ENCODE data around the gene MSRB2. TPM values are rescaled to one million over a fixed set of nuclear protein-coding genes. Genes with fewer than 3 reads are reported as not detected.
"Not testable (repeated sequence)": the region's sequence is repeated elsewhere in the genome, so short reads cannot be mapped to it uniquely, and the experiment has no call there.

Gene MSRB2
- 10.1 and 10.3 TPM in 2 replicates for total RNA-seq (2014; rRNA removed; shearing (Covaris generic))
- 11.2 and 11.5 TPM in 2 replicates for polyA plus RNA-seq (2015; cell fraction: cytosol; rRNA removed)
- polyA plus RNA-seq (2015; cell fraction: nucleus; rRNA removed), result 2.8 and 4.5 TPM in 2 replicates

DNA sequence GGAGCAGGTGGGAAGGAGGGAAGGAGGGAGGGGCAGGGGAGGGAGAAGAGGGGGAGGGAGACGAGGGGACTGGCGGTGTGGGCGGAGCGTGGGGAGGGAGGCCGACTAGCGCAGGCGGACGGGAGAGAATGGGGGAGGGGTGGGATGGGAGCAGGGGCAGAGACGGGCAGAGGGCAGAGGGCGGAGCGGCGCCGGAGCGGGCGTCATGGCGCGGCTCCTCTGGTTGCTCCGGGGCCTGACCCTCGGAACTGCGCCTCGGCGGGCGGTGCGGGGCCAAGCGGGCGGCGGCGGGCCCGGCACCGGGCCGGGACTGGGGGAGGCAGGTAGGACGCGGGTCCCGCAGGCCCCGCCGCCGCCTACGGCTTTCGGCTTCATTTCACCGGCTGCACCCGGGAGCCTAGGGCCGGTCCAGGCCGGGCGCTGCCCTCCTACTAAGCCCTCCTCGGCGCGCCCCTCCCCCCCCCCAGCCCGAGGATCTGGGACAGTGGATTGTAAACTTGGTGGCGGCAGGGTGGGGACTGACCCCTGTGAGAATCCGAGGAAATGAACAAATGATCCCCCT lies at the start of gene MSRB2:
Gene MSRB2, plus strand, starts transcription at position 176 of the 562 bp plus-strand sequence. Its CDS starts 30 bp downstream, at position 206.
- peak; percentile 58 for DNase-seq (ENCODE audit: low read depth)

DNA sequence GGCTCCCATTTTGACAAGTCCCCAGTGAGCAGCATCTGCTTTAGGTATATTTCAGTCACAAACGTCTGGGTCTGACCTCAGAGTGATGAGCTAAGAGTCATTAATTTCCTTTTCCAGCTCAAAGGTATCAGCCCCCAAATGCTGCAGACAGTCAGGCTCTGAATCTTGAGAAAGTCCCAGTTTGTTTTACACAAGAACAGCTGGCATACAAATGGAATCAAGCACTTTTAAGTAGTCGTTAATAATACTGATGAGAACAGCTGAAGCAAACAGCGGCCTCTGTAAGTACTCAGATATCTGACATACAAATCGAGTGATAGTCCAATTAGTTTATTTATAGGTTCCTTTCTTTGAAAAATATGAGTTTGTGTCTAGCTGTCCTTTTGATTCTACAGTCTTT lies 49.4 kb upstream of the MSRB2 start:
- DNase-seq (ENCODE audit: low read depth), result no peak

DNA sequence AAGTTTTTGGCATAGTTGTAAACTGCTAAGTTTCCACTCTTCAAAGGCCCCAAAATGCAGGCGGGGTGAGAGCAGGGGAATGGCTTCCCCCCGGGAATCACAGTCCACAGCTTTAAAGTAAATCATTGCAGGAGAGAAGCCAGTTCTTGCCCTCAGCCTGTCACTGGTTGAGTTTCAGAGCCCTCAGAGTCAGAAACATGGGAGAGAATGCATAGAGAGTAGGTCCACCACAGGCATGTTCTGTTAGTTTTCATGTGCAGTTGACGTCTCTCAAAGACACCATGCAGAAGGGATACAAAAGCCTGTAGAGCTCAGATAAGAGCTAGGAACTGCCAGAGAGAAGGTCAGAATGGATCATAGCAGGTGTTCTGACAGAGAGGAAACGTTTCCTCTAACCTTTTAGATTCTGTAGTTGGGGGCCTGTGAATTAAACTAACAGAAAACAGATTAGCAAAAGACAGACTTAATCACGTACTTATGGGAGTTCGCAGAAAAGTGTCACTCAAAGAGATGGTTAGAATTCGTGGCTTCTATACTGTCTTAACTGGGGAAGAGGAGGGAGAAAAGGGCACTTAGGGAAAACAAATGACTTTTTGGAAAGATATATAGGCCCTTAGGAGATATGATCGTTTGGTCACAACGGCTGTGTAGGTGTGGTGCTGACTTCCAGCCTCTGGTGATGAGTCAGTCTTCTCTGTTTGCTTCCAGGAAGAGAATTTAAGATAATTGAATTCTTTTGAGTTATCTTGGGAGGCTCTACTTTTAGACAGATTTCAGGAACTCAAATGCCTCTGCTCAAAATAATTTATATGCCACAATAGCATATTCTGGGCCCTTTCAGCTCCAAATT lies 48.0 kb upstream of the MSRB2 start:
- DNase-seq (ENCODE audit: low read depth), result no peak

DNA sequence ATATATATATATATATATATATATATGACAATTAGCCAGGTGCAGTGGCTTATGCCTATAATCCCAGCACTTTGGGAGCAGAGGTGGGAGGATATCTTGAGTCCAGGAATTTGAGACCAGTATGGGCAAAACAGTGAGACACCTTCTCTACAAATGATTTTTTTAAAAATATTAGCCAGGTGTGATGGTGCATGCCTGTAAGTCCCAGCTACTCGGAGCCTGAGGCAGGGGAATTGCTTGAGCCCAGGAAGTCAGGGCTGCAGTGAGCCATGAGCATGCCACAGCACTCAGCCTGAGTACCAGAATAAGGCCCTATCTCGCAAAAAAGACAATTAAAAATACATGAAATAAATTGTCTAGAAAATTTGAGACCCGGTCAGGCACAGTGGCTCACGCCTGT lies 47.2 kb upstream of the MSRB2 start:
- DNase-seq (ENCODE audit: low read depth), result no peak

DNA sequence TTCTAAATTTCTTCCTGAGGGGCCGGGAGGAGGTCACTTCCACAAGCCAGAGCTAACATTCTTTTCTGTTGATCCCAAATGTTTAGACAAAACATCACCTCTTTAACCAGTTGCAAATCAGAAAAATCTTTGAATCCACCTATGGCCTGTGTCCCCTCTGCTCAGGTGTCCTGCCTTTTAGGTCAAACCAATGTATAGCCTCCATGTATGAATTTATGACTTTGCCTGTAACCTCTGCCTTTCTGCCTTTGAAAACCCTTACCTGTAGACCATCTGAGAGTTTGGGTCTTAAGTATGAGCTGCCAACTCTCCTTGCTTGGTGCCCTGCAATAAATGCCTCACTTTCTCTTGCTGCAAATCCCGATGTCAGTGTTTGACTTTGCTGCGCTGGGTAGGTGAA lies 44.1 kb upstream of the MSRB2 start:
- DNase-seq (ENCODE audit: low read depth), result no peak

DNA sequence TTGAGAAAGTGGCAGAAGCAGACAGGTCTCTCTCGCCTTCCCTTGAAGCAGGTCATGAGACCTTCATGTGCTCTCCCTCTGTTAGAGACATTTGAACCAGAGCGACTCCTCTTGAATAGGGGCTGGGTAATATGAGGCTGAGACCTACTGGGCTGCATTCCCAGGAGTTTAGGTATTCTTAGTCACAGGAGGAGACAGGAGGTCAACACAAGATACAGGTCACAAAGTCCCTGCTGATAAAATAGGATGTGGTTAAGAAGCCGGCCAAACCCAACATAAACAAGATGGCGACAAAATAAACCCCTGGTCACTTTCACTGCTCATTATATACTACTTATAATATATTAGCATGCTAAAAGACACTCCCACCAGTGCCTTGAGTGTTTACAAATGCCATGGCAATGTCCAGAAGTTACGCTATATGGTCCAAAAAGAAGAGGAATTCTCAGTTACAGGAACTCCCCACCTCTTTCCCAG lies 43.5 kb upstream of the MSRB2 start:
- DNase-seq (ENCODE audit: low read depth), result peak; percentile 7

DNA sequence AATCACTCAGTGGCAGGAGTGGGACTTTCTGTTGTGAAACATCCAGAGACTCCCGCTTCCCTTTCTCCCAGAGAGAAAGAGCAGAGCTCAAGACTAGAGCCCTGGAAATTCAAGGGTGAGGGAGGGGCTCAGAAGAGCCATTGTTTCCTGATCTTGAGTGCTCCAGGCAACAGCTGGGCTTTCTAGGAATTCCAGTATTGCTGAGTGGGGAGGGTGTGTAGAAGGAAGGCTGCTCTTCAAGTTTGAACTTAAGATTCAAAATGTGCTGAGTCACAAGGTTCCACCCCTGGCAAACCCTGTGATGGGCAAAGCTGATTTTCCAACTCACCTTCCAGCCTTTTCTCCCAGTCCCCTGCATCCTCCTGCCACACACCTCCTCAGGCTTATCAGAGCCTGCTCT lies 42.3 kb upstream of the MSRB2 start:
- peak; percentile 20 for DNase-seq (ENCODE audit: low read depth)

DNA sequence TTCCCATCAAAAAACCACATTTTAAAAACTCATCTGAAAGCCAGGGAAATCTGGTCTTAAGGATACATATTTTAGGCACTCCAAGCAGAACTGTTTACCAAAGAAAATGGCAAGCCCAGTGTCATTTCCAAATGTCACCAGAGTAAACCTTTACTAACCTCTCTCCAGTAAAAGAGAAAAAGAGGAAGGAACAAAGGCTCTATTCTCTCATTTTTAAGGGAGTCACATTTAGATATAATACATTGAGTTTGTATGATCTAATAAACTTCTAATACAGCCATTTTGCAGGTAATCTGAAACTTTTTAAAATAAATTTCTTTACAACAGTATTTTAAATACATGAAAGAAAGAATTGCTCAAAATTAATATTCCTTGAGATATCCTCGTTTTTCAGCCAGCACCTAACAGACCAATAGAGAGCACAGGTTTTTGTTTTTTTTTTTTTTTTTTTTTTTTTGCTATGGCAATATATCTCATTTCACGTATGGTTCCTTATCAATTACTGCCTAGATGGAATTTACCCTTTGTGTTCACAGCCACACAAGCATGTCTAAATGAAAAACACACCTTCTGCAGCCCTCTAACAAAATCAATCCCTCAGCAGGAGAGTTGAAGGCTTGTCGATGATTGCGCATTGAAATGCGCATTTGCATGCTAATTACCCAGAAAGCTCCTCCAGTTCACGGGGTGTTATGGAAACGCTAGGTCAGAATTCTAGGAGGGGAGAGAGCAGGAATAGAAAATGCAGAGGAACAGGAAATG lies 39.8 kb upstream of the MSRB2 start:
- no peak for DNase-seq (ENCODE audit: low read depth)

DNA sequence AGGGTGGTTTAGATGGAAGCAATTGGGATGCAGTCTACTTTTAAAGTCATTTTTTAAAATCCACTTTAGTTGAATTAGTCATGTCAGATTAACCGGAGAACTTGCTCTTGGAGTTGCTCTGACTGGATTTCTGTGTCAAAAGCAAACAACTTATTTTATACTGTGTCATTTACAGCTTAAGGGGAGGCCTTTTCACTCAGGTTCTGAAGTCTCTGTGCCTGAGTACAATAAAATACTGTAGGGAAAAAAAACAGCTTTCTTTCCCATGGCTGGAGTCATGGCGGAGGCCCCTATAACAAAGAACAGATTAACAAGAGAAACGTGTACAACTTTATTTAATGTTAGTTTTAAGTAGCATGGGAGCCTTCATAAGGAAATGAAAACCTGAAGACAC lies 39.2 kb upstream of the MSRB2 start:
- DNase-seq (ENCODE audit: low read depth), result no peak

DNA sequence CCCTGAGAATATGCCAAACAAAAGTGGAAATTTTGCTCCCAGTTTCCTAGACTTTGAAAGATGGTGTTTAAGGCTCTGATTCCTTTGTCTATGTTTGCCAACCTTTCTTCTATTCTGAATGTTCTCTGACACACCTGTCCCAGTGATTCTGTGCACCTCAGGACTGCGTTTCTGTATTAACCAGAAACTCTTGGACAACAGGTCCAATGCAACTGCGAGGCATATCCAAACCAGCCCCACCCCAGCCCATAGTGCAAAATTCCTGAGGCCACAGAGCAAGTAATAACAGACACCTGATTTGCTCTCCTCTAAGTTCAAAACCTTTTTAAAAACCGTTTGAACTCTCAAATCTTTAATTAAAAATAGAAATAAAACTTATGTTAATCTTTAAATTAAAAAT lies 37.0 kb upstream of the MSRB2 start:
- DNase-seq (ENCODE audit: low read depth), result no peak

DNA sequence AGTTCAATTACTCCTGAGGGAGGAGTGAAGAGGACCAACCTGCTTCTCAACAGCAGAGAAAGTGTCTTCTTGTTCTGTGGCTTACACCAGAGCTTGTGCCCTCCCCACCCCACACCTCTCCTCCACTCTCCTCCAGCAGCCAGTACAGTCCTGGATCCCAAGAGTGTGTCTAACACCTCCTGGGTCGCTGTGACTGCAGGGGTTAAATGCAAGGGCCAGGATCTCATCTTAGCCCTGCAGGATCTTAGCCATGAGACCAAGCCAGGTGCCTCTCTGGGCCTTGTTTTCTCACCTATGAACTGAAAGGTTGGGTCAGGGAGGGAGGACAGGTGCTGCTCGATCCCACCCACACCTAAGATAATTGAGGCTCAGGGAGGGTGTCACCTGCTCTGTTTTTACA lies 34.5 kb upstream of the MSRB2 start:
- no peak for DNase-seq (ENCODE audit: low read depth)

DNA sequence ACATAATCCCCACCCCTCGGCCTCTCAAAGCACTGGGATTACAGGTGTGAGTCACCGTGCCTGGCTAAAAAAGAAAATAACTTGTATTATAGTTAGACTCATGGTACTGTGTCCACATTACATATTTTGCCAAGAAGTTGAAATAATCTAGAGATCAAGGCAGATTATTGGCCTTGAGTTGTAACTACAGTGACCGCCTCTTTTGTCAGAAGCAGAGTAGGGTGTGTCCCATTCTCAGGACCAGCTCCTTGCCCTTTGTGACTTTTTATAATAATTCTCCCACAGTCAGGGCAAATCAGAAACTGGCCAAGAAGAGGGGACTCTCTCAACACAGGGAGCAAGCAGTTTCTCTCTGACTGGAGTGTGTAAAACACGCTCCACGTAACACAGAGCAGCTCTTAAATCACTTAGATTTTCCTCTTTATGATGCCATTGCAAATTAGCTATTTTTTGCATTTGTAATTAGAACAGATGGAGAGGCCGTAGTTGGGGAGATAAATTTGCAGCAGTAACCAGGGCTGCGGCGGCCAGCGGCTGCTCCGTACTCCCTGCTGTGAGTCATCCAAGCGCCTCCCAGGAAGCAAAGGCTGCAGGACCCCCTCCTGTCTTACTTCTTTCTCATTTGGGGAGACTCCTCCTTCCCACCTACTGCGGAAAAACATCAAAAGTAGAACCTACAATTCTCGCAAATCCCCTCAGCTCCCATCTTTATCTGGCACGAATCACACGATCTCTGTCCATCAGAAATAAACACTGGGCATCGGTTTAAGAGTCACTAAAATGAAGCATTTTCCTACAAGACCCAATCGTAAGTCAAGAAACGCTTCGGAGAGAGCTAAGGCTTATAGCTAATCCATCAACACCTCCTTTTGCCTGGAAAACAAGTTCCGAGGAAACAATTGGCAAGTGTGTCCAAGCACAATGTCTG lies 32.1 kb upstream of the MSRB2 start:
- no peak for DNase-seq (ENCODE audit: low read depth)

DNA sequence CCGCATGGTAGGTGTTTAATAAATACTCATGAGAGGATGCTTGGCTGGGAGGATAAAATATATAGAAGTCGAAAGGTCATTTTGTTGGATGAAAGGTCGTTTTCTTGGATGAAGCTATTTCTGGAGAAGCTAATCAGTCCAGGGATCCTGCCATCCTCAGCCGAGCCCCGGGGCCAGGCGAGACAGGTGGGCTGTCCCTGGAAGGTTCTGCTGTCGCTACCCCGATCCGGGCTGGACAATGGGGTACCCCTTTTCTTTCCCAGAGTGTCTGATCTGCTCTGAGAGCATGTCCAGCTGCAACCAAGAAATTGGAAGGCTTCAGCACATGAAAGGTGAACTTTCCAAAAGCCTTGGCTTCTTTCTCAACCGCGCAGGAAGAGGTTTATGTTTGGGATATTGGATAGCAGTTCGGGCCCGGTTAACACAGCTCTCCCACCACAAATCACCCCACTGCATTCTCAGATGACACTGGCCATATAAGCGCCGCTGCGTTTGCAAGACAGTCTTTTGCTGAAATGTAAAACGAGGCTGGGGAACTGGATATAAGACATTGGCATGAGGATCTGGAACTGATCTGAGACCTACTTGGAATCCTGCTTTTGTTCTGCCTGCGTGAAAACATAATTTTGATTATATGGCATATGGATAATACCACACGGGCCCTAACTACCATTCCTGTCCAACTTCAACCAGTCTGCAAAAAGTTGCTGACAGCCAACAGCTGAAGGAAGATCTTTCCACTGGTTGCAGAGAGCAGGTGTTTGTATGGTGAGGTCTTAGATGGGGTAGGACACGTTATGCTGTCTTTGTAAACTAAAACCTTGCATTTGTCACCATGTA lies 31.2 kb upstream of the MSRB2 start:
- no peak for DNase-seq (ENCODE audit: low read depth)

DNA sequence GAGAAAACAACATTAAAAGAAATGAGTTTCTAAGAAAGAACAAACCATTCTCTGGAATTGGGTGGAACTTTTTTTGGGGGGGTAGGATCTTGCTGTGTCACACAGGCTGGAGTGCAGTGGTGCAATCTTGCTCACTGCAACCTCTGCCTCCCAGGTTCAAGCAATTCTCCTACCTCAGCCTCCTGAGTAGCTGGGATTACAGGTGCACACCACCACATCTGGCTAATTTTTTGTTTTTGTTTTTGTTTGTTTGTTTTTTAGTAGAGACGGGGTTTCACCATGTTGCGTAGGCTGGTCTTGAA lies 30.6 kb upstream of the MSRB2 start:
- not testable (repeated sequence) for DNase-seq (ENCODE audit: low read depth)

DNA sequence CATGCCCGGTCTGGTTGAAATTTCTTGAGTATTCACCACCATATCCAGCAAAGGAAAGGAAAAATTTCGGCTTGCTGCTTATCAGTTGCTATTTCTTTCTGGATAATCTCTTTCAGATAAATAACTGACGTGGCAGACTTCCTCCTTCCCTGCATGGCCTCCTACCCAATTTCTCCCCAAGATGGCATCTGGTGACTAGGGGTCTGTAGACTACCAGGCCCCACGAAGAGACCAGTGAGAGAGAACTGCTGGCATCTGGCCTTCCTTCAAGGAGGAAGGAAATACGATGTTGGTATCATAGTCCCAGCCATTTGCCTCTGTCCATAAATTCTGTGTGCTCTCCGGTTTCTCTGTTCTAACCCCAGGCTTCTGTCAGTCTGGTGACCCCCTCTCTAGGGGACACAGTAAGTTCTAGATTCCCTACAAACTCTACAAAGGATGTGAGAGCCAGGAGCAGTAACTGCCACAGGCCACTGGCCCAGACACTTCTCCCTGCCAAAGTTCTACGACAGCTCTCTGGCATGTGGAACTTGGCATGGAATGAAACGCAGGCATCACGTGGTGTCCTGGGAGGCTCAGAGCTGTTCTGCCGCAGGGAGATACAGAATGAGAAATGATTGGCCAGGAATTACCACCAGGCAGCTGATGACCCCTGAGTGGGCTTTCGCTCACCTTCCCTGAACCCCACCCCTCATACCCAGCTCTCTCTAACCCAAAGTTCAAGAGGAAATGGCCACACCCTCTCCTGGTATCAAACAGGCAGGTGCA lies 30.0 kb upstream of the MSRB2 start:
- peak; percentile 26 for DNase-seq (ENCODE audit: low read depth)

DNA sequence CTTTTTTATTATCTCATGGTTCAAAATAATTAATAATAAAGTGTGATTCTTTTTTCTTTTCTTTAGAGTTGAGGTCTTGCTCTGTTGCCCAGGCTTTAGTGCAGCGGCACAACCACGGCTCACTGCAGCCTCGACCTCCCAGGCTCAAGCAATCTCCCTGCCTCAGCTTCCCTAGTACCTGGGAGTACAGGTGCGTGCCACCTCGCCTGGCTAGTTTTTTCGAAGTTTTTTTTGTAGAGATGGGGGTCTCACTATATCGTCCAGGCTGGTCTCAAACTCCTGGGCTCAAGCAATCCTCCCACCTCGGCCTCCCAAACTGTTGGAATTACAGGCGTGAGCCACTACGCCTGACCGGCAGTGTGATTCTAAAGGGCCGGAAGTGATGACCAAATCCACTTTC lies 28.0 kb upstream of the MSRB2 start:
- no peak for DNase-seq (ENCODE audit: low read depth)

DNA sequence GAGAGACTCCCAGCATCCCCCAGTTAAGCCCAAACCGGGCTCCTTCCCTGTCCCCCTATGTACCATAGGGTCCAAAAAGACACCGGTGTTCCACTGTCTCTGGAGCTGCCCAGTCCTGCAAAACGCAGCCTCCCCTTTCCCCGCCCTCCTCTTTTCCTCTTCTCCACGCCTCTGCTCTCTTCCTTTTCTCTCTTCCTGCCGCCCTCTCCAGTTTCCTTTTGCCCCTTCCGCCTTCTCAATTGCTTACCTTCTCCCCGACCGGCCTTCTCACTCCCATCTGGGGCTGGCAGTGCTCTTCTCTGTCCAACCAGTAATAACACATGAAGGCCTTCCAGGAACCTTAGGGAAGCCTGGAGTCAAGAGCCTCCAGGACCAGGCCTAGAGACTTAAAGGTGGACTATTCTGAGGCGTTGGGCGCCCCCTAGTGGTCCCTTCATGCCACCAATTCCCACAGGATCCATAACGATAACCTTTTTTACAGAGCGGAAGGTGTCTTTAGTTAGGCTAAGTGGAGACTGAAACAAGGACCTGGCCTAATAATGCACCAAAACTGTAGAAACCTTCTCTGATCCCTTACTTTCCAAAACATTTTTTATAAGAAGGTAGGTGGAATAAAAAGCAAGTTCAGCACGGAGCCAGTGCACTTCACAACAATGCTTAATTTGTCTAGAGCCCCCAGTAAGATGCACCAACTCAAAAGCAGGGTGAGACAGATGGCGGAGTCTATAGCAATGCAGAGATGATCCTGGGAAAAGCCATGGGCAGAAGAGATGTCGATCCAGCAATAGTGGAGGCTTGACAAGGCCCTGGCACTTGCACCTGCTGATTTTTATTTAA lies 27.2 kb upstream of the MSRB2 start:
- DNase-seq (ENCODE audit: low read depth), result peak; percentile 70

DNA sequence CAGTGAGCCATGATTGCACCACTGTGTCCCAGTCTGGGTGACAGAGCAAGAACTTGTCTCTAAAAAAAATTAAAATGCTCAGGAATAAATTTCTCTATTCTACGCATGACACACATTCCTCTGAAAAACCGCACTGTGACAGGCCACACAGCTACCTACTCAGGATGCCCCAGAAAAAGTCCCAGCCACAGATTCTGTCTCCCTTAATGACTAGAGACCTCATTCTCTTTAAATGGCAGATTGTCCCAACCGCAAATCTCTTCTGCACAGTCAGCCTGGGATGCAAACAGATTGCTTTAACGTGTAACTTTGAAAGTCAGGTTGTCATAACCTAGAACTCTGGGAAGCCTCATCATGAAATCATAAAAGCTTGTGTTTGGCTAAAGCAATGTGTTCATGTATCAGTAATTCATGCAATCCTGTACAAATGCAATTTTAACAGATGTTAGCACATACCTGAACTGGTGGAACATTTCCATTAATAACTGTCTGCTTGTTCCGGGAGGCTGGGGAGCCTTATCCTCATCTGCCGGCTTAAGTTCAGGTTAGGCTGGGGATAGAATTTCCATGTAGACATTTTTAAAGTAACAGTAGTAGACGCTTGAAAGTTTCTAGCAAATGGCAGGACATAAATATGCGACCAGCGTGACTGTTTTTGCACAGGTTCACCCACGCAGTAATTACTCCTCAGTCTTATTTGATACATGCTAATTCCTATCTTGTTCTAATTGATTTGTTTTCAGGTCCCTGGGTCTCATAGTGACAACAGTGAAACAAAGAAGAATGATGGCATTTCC lies 26.2 kb upstream of the MSRB2 start:
- DNase-seq (ENCODE audit: low read depth), result no peak
